Measurements from ENCODE around the gene CASP8AP2.

Gene CASP8AP2

DNA sequence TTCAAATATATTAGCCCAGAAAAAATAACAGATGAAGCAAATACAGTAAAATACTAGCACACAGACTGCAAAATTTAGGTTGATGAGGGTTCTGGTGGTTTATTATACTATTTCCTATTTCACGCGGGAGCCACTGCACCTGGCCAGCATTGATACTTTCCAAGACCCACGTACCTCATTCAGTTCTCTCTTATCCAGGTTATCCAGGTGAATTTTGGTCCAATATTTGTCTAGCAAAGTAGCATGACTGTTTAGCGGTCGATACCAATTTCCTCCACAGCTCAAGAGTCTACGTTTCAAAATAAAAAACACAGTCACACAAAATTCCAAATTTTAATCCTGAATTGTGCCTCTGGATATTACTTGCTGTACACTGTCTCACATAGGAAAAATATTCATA lies 44.8 kb upstream of the CASP8AP2 start:
- no peak for TF ChIP-seq TOX (CRISPR knock-in tag; IDR thresholded peaks at IDR 0.05; ENCODE audit: borderline replicate concordance)
- no peak for ATAC-seq

DNA sequence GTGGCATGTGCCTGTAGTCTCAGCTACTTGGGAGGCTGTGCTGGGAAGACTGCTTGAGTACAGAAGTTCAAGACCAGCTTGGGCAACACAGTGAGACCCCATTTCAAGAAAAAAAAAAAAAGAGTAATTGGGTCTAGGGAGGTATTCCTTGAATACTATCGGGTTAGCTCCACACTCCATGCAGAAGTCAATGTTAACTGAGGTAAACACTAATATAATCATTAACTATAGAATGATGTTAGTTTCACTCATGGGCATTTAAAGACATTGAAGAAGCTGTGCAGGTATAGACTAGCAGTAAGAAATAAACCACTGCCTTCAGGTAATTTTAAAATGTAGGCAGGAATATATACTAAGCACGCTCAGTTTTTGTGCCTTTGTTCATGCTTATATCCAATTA lies 42.7 kb upstream of the CASP8AP2 start:
- TF ChIP-seq, protein P1, sequence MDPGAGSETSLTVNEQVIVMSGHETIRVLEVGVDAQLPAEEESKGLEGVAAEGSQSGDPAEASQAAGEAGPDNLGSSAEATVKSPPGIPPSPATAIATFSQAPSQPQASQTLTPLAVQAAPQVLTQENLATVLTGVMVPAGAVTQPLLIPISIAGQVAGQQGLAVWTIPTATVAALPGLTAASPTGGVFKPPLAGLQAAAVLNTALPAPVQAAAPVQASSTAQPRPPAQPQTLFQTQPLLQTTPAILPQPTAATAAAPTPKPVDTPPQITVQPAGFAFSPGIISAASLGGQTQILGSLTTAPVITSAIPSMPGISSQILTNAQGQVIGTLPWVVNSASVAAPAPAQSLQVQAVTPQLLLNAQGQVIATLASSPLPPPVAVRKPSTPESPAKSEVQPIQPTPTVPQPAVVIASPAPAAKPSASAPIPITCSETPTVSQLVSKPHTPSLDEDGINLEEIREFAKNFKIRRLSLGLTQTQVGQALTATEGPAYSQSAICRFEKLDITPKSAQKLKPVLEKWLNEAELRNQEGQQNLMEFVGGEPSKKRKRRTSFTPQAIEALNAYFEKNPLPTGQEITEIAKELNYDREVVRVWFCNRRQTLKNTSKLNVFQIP (CRISPR knock-in tag; IDR thresholded peaks at IDR 0.05; ENCODE audit: borderline replicate concordance, low read depth), result no peak
- TF ChIP-seq, protein P2, sequence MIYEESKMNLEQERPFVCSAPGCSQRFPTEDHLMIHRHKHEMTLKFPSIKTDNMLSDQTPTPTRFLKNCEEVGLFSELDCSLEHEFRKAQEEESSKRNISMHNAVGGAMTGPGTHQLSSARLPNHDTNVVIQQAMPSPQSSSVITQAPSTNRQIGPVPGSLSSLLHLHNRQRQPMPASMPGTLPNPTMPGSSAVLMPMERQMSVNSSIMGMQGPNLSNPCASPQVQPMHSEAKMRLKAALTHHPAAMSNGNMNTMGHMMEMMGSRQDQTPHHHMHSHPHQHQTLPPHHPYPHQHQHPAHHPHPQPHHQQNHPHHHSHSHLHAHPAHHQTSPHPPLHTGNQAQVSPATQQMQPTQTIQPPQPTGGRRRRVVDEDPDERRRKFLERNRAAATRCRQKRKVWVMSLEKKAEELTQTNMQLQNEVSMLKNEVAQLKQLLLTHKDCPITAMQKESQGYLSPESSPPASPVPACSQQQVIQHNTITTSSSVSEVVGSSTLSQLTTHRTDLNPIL (CRISPR knock-in tag; IDR thresholded peaks at IDR 0.05; ENCODE audit: low read depth), result no peak
- TF ChIP-seq ISL1 (CRISPR knock-in tag; IDR thresholded peaks at IDR 0.05), result no peak
- no peak for TF ChIP-seq SNAI2 (CRISPR knock-in tag; IDR thresholded peaks at IDR 0.05)
- no peak for TF ChIP-seq ARNTL (CRISPR knock-in tag; IDR thresholded peaks at IDR 0.05; ENCODE audit: borderline replicate concordance, low read depth)
- TF ChIP-seq ZFP30 (CRISPR knock-in tag; IDR thresholded peaks at IDR 0.05), result no peak
- no peak for TF ChIP-seq GLIS3 (CRISPR knock-in tag; IDR thresholded peaks at IDR 0.05)
- TF ChIP-seq TOX (CRISPR knock-in tag; IDR thresholded peaks at IDR 0.05; ENCODE audit: borderline replicate concordance), result no peak
- TF ChIP-seq OSR1 (CRISPR knock-in tag; IDR thresholded peaks at IDR 0.05), result no peak
- TF ChIP-seq, protein P3, sequence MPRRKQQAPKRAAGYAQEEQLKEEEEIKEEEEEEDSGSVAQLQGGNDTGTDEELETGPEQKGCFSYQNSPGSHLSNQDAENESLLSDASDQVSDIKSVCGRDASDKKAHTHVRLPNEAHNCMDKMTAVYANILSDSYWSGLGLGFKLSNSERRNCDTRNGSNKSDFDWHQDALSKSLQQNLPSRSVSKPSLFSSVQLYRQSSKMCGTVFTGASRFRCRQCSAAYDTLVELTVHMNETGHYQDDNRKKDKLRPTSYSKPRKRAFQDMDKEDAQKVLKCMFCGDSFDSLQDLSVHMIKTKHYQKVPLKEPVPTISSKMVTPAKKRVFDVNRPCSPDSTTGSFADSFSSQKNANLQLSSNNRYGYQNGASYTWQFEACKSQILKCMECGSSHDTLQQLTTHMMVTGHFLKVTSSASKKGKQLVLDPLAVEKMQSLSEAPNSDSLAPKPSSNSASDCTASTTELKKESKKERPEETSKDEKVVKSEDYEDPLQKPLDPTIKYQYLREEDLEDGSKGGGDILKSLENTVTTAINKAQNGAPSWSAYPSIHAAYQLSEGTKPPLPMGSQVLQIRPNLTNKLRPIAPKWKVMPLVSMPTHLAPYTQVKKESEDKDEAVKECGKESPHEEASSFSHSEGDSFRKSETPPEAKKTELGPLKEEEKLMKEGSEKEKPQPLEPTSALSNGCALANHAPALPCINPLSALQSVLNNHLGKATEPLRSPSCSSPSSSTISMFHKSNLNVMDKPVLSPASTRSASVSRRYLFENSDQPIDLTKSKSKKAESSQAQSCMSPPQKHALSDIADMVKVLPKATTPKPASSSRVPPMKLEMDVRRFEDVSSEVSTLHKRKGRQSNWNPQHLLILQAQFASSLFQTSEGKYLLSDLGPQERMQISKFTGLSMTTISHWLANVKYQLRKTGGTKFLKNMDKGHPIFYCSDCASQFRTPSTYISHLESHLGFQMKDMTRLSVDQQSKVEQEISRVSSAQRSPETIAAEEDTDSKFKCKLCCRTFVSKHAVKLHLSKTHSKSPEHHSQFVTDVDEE (CRISPR knock-in tag; IDR thresholded peaks at IDR 0.05), result no peak
- TF ChIP-seq RARB (CRISPR knock-in tag; IDR thresholded peaks at IDR 0.05), result no peak
- no peak for TF ChIP-seq ZNF8 (CRISPR knock-in tag; IDR thresholded peaks at IDR 0.05)
- no peak for TF ChIP-seq ZC3H10 (CRISPR knock-in tag; IDR thresholded peaks at IDR 0.05)
- TF ChIP-seq, protein P4, sequence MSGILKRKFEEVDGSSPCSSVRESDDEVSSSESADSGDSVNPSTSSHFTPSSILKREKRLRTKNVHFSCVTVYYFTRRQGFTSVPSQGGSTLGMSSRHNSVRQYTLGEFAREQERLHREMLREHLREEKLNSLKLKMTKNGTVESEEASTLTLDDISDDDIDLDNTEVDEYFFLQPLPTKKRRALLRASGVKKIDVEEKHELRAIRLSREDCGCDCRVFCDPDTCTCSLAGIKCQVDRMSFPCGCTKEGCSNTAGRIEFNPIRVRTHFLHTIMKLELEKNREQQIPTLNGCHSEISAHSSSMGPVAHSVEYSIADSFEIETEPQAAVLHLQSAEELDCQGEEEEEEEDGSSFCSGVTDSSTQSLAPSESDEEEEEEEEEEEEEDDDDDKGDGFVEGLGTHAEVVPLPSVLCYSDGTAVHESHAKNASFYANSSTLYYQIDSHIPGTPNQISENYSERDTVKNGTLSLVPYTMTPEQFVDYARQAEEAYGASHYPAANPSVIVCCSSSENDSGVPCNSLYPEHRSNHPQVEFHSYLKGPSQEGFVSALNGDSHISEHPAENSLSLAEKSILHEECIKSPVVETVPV (CRISPR knock-in tag; IDR thresholded peaks at IDR 0.05), result no peak
- no peak for TF ChIP-seq ZNF70 (CRISPR knock-in tag; IDR thresholded peaks at IDR 0.05)
- TF ChIP-seq PPARA (CRISPR knock-in tag; IDR thresholded peaks at IDR 0.05; ENCODE audit: borderline replicate concordance), result no peak
- ATAC-seq, result no peak

DNA sequence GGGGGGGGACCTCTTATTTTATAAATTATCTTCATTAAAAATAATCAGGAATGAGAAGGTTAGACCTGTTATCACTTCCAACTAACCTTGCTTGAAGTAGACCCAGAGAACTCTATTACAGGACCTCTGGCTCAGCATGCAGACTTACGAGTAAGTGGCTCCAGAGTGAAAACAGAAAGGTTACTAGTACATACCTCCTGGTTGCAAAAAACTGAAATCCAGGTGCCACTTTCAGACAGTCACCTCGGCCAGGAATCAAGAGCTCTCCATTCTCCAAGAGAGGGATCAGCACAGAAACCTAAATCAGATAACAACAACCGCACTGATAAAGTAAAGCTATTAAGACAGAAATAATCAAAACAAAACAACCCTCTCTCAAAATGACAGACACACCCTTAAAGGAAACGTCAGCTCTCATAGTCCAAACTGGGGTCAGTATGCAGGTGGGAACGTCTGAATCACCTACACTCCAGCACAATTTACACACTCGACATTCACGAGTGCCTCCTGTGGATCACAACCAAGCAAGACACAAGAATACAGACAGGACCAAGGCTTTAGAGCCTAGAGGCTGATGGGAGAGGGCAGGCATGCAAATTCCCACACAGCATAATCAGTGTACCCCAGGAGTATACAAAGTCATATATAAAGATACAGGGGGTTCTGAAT lies 41.9 kb upstream of the CASP8AP2 start:
- no peak for ATAC-seq
- TF ChIP-seq OSR1 (CRISPR knock-in tag; IDR thresholded peaks at IDR 0.05), result no peak
- no peak for TF ChIP-seq ZFP3 (CRISPR knock-in tag; IDR thresholded peaks at IDR 0.05)
- no peak for TF ChIP-seq GLIS3 (CRISPR knock-in tag; IDR thresholded peaks at IDR 0.05)
- TF ChIP-seq, protein P3 (CRISPR knock-in tag; IDR thresholded peaks at IDR 0.05), result no peak
- TF ChIP-seq, protein P4 (CRISPR knock-in tag; IDR thresholded peaks at IDR 0.05), result no peak
- no peak for TF ChIP-seq TOX (CRISPR knock-in tag; IDR thresholded peaks at IDR 0.05; ENCODE audit: borderline replicate concordance)
- no peak for TF ChIP-seq TCF4 (CRISPR knock-in tag; IDR thresholded peaks at IDR 0.05; ENCODE audit: borderline replicate concordance)
- TF ChIP-seq PPARA (CRISPR knock-in tag; IDR thresholded peaks at IDR 0.05; ENCODE audit: borderline replicate concordance), result no peak
- TF ChIP-seq ZNF8 (CRISPR knock-in tag; IDR thresholded peaks at IDR 0.05), result no peak
- TF ChIP-seq SNAI2 (CRISPR knock-in tag; IDR thresholded peaks at IDR 0.05), result no peak
- TF ChIP-seq, protein P2 (CRISPR knock-in tag; IDR thresholded peaks at IDR 0.05; ENCODE audit: low read depth), result no peak
- no peak for TF ChIP-seq ZNF565 (CRISPR knock-in tag; conservative IDR thresholded peaks at IDR 0.05; ENCODE audit: low read depth)
- TF ChIP-seq ZC3H10 (CRISPR knock-in tag; IDR thresholded peaks at IDR 0.05), result no peak
- TF ChIP-seq, protein P1 (CRISPR knock-in tag; IDR thresholded peaks at IDR 0.05; ENCODE audit: borderline replicate concordance, low read depth), result no peak
- TF ChIP-seq ESRRG (CRISPR knock-in tag; IDR thresholded peaks at IDR 0.05), result no peak
- TF ChIP-seq RARB (CRISPR knock-in tag; IDR thresholded peaks at IDR 0.05), result no peak
- TF ChIP-seq ARNTL (CRISPR knock-in tag; IDR thresholded peaks at IDR 0.05; ENCODE audit: borderline replicate concordance, low read depth), result no peak
- no peak for TF ChIP-seq ZNF70 (CRISPR knock-in tag; IDR thresholded peaks at IDR 0.05)

Measured in SK-N-SH treated with all-trans-retinoic acid at 6 μM for 48 hours (cell line).